HepG2 (cell line): Measurements from ENCODE around the gene LRPPRC.

ENCODE experiments used
- ATF7 ChIP-seq, 2 experiments: fragments of 450-650 bp in 1 of 2; sonication (generic) in 1 of 2; formaldehyde crosslinking in 1 of 2; IDR thresholded peaks; 2 replicates each; pipeline versions ENCODE4 v1.4.0 to v1.6.1; 2016 to 2020; ENCODE audit warnings: antibody characterized with exemption in 1 of 2, mild to moderate bottlenecking in 1 of 2, missing genetic modification reagents in 1 of 2
- CENPT ChIP-seq: sonication (generic); formaldehyde crosslinking; IDR thresholded peaks from 2 replicates; pipeline ENCODE4 v1.8.0; 2022; ENCODE audit warnings: low read depth, mild to moderate bottlenecking, moderate library complexity, missing genetic modification reagents
- GABPA ChIP-seq, 2 experiments: IDR thresholded peaks; 2 replicates each; pipeline ENCODE4 v1.6.1; 2011 to 2016; ENCODE audit warnings: low read depth in 2 of 2, low read length in 1 of 2, missing biosample characterization in 1 of 2, missing genetic modification characterization in 1 of 2
- HBP1 ChIP-seq: IDR thresholded peaks from 2 replicates; pipeline ENCODE4 v1.6.1; 2016; ENCODE audit warnings: low read depth, control low read depth
- IRF2 ChIP-seq: IDR thresholded peaks from 2 replicates; pipeline ENCODE4 v1.6.1; 2018; ENCODE audit warnings: missing genetic modification reagents, missing compliant biosample characterization
- KAT8 ChIP-seq: IDR thresholded peaks from 2 replicates; pipeline ENCODE4 v1.6.1; 2016; ENCODE audit warnings: missing genetic modification reagents, missing compliant biosample characterization
- NBN ChIP-seq: fragments of 450-650 bp; conservative IDR thresholded peaks from 2 replicates; pipeline ENCODE4 v1.6.1; 2017
- POLR2A ChIP-seq, 2 experiments: IDR thresholded peaks; 2 replicates each; pipeline ENCODE4 v1.6.1; 2011; ENCODE audit warnings: low read depth in 2 of 2, low read length in 2 of 2, mild to moderate bottlenecking in 1 of 2, moderate library complexity in 1 of 2; ENCODE audit not compliant: insufficient read depth in 1 of 2
- POLR2AphosphoS5 ChIP-seq: IDR thresholded peaks from 2 replicates; pipeline ENCODE4 v1.6.1; 2012; ENCODE audit warnings: low read depth, low read length
- SATB2 ChIP-seq: sonication (generic); formaldehyde crosslinking; IDR thresholded peaks from 2 replicates; pipeline ENCODE4 v1.5.0; 2020; ENCODE audit warnings: missing genetic modification reagents
- TCF12 ChIP-seq, 2 experiments: fragments of 450-650 bp in 1 of 2; sonication (generic) in 1 of 2; formaldehyde crosslinking in 1 of 2; IDR thresholded peaks; 2 replicates each; pipeline versions ENCODE4 v1.6.1 to v1.8.0; 2017 to 2022; ENCODE audit warnings: antibody characterized with exemption in 1 of 2, mild to moderate bottlenecking in 1 of 2, missing genetic modification reagents in 1 of 2, moderate library complexity in 1 of 2
- ZNF530 ChIP-seq: sonication (generic); formaldehyde crosslinking; IDR thresholded peaks from 2 replicates; pipeline ENCODE4 v1.5.0; 2020; ENCODE audit warnings: low read depth, mild to moderate bottlenecking, missing genetic modification reagents

- TF ChIP-seq HBP1 (no peak), IRF2 (no peak), TCF12 (IDR thresholded peaks at IDR 0.05) (no peak), TCF12 (CRISPR knock-in tag; IDR thresholded peaks at IDR 0.05) (no peak), SATB2 (CRISPR knock-in tag) (no peak), ATF7 (IDR thresholded peaks at IDR 0.05) (no peak), ATF7 (CRISPR knock-in tag; IDR thresholded peaks at IDR 0.05) (no peak), NBN (no peak), GABPA (IDR thresholded peaks at IDR 0.05; ENCODE audit: low read depth, low read length) (no peak), GABPA (CRISPR knock-in tag; IDR thresholded peaks at IDR 0.05; ENCODE audit: low read depth) (no peak), CENPT (CRISPR knock-in tag) (no peak), ZNF530 (CRISPR knock-in tag) (no peak), POLR2AphosphoS5 (no peak), KAT8 (CRISPR knock-in tag) (no peak), POLR2A (IDR thresholded peaks at IDR 0.05; ENCODE audit: insufficient read depth in 1 of 2, low read depth in 2 of 2, low read length in 2 of 2) (0 out of 4 replicates have a peak, but pooled peaks of 1 of the 2 experiments have one; percentile 39)
Measured at GRCh38 chr2:43985359-43985758, 10.4 kb downstream of the LRPPRC start.
